ENCODE results near the gene RPS6KA6.

DNA sequence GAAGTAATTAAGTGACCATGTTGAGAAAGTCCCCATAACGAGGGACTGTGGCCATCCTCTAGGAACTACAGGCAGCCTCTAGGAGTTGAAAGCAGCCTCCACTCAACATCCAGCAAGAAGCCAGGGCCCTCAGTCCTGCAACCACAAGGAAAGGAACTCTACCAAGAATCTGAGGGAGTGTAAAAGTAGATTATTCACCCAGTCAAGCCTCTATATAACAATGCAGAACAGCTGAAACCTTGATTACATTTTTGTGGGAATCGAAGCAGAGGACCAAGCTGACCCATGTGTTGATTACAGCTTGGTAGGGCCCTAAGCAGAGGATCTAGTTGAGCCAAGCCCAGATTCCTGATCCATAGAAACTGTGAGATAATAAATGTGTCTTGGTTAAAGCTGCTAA lies 17.1 kb downstream of the RPS6KA6 start:
- TF ChIP-seq, protein P1, sequence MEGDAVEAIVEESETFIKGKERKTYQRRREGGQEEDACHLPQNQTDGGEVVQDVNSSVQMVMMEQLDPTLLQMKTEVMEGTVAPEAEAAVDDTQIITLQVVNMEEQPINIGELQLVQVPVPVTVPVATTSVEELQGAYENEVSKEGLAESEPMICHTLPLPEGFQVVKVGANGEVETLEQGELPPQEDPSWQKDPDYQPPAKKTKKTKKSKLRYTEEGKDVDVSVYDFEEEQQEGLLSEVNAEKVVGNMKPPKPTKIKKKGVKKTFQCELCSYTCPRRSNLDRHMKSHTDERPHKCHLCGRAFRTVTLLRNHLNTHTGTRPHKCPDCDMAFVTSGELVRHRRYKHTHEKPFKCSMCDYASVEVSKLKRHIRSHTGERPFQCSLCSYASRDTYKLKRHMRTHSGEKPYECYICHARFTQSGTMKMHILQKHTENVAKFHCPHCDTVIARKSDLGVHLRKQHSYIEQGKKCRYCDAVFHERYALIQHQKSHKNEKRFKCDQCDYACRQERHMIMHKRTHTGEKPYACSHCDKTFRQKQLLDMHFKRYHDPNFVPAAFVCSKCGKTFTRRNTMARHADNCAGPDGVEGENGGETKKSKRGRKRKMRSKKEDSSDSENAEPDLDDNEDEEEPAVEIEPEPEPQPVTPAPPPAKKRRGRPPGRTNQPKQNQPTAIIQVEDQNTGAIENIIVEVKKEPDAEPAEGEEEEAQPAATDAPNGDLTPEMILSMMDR (IDR thresholded peaks at IDR 0.05), result no peak
- no peak for TF ChIP-seq EZH2 (IDR thresholded peaks at IDR 0.05; ENCODE audit: borderline replicate concordance, insufficient read depth, low read depth, low read length, poor library complexity, severe bottlenecking)

All from B cell (primary cell).